Measurements from ENCODE around the gene SORCS2. TPM values are rescaled to one million over a fixed set of nuclear protein-coding genes. Genes with fewer than 3 reads are reported as not detected.

SORCS2 gene
- polyA plus RNA-seq, 1 donor from 2014 or later: 1.0 TPM

GRCh38 chr4:7425124-7425523 is 232.8 kb downstream of the SORCS2 start:
- H3K9me2 ChIP-seq (ENCODE audit: insufficient read depth, low read length): no peaks in the 10 kb centered on the region
- TF ChIP-seq TAF1 (IDR thresholded peaks at IDR 0.05; ENCODE audit: low read depth) (no peak), EP300 (conservative IDR thresholded peaks at IDR 0.05; ENCODE audit: poor library complexity, severe bottlenecking) (no peak), SMC3 (conservative IDR thresholded peaks at IDR 0.05; ENCODE audit: poor library complexity) (no peak), EZH2 (IDR thresholded peaks at IDR 0.05; ENCODE audit: borderline replicate concordance, insufficient read depth, low read length, poor library complexity, severe bottlenecking) (no peak), RAD21 (conservative IDR thresholded peaks at IDR 0.05) (no peak), POLR2AphosphoS5 (IDR thresholded peaks at IDR 0.05) (no peak), MXI1 (conservative IDR thresholded peaks at IDR 0.05; ENCODE audit: poor library complexity, severe bottlenecking) (no peak), REST (IDR thresholded peaks at IDR 0.05; ENCODE audit: borderline replicate concordance) (no peak)
- TF ChIP-seq, protein P1, sequence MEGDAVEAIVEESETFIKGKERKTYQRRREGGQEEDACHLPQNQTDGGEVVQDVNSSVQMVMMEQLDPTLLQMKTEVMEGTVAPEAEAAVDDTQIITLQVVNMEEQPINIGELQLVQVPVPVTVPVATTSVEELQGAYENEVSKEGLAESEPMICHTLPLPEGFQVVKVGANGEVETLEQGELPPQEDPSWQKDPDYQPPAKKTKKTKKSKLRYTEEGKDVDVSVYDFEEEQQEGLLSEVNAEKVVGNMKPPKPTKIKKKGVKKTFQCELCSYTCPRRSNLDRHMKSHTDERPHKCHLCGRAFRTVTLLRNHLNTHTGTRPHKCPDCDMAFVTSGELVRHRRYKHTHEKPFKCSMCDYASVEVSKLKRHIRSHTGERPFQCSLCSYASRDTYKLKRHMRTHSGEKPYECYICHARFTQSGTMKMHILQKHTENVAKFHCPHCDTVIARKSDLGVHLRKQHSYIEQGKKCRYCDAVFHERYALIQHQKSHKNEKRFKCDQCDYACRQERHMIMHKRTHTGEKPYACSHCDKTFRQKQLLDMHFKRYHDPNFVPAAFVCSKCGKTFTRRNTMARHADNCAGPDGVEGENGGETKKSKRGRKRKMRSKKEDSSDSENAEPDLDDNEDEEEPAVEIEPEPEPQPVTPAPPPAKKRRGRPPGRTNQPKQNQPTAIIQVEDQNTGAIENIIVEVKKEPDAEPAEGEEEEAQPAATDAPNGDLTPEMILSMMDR (IDR thresholded peaks at IDR 0.05; ENCODE audit: poor library complexity, severe bottlenecking): no peak
- no peaks in the 10 kb centered on the region for H4K20me1 ChIP-seq (ENCODE audit: insufficient read depth)
- no peaks in the 10 kb centered on the region for H3F3A ChIP-seq (ENCODE audit: insufficient read depth, low read length, poor library complexity, severe bottlenecking)
- no peak overlapping the region for H3K4me3 ChIP-seq (ENCODE audit: low read length)
- no peak overlapping the region for H3K4me2 ChIP-seq (ENCODE audit: low read length)
- H3K27ac ChIP-seq (ENCODE audit: low read length): no peak overlapping the region
- no peaks in the 10 kb centered on the region for H3K27me3 ChIP-seq (ENCODE audit: insufficient read depth, low read depth, low read length)
- H3K9me3 ChIP-seq (ENCODE audit: low read length): no peaks in the 10 kb centered on the region
- H3K36me3 ChIP-seq (ENCODE audit: insufficient read depth, low read length): no peaks in the 10 kb centered on the region
- no peak overlapping the region for H3K9ac ChIP-seq (ENCODE audit: low read length)
- H2AFZ ChIP-seq (ENCODE audit: low read depth, low read length): no peak overlapping the region
- H3K79me2 ChIP-seq (replicated peaks; ENCODE audit: insufficient read depth, low read length): no peaks in the 10 kb centered on the region

GRCh38 chr4:7425591-7426468 is 233.5 kb downstream of the SORCS2 start:
- no peaks in the 10 kb centered on the region for H3K27me3 ChIP-seq (ENCODE audit: insufficient read depth, low read depth, low read length)
- no peak overlapping the region for H3K4me3 ChIP-seq (ENCODE audit: low read length)
- no peak overlapping the region for H2AFZ ChIP-seq (ENCODE audit: low read depth, low read length)
- H4K20me1 ChIP-seq (ENCODE audit: insufficient read depth): no peaks in the 10 kb centered on the region
- H3K79me2 ChIP-seq (replicated peaks; ENCODE audit: insufficient read depth, low read length): no peaks in the 10 kb centered on the region
- no peak overlapping the region for H3K4me2 ChIP-seq (ENCODE audit: low read length)
- H3K36me3 ChIP-seq (ENCODE audit: insufficient read depth, low read length): no peaks in the 10 kb centered on the region
- no peaks in the 10 kb centered on the region for H3F3A ChIP-seq (ENCODE audit: insufficient read depth, low read length, poor library complexity, severe bottlenecking)
- H3K9ac ChIP-seq (ENCODE audit: low read length): no peak overlapping the region
- H3K9me3 ChIP-seq (ENCODE audit: low read length): no peaks in the 10 kb centered on the region
- TF ChIP-seq, protein P1 (IDR thresholded peaks at IDR 0.05; ENCODE audit: poor library complexity, severe bottlenecking): no peak
- TF ChIP-seq REST (IDR thresholded peaks at IDR 0.05; ENCODE audit: borderline replicate concordance) (no peak), SMC3 (conservative IDR thresholded peaks at IDR 0.05; ENCODE audit: poor library complexity) (no peak), EP300 (conservative IDR thresholded peaks at IDR 0.05; ENCODE audit: poor library complexity, severe bottlenecking) (no peak), MXI1 (conservative IDR thresholded peaks at IDR 0.05; ENCODE audit: poor library complexity, severe bottlenecking) (no peak)
- no peaks in the 10 kb centered on the region for H3K9me2 ChIP-seq (ENCODE audit: insufficient read depth, low read length)
- no peak overlapping the region for H3K27ac ChIP-seq (ENCODE audit: low read length)

All from neural cell (in vitro differentiated cells).